ENCODE measurements around the gene ZBTB8A. TPM values are rescaled to one million over a fixed set of nuclear protein-coding genes. Genes with fewer than 3 reads are reported as not detected.
"Not testable (repeated sequence)": the region's sequence is repeated elsewhere in the genome, so short reads cannot be mapped to it uniquely, and the experiment has no call there.

ZBTB8A gene
- total RNA-seq, 1 experiment from 2014 or later = 6.2 TPM

DNA sequence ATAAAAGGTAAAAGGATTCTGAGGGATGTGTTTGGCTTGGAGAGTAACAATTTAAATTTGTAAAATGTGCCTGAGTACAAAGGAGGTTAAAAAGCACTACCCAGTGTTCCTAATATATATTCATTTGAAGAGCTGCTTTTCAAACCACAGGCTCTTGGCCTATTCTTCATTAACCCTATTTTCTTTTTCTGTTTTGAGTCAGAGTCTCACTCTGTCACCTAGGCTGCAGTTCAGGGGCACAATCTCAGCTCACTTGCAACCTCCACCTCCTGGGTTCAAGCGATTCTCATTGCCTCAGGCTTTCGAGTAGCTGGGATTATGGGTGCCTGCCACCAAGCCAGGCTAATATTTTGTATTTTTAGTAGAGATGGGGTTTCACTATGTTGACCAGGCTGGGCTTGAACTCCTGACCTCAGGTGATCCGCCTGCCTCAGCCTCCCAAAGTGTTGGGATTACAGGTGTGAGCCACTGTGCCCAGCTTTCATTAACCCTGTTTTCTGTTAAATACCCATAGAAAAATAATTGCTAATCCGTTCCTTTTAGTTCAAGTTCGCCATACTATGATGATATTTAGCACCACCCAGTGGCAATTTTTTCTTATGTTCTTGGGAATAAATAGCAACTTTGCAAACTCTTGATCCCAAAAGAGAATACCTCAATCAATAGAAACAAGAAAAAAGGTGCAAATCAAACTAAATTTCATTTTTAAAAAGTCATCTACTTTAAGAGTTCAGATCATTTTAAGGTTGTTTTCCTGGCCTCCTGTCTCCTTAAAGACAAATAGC is 80.7 kb downstream of the ZBTB8A start:
- DNase-seq (ENCODE audit: low read depth) = no peak

DNA sequence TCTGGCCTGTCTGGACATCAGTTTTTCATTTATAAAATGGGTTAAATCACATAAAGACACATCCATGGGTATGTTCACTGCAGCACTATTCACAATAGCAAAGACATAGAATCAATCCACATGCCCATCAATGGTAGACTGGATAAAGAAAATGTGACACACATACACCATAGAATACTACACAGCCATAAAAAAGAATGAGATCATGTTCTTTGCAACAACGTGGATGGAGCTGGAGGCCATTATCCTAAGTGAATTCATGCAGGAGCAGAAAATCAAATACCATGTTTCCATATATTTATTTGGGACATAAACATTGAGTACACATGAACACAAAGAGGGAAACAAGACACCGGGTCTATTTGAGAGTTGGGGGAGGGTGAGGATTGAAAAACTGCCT is 83.0 kb downstream of the ZBTB8A start:
- no peak for DNase-seq (ENCODE audit: low read depth)

DNA sequence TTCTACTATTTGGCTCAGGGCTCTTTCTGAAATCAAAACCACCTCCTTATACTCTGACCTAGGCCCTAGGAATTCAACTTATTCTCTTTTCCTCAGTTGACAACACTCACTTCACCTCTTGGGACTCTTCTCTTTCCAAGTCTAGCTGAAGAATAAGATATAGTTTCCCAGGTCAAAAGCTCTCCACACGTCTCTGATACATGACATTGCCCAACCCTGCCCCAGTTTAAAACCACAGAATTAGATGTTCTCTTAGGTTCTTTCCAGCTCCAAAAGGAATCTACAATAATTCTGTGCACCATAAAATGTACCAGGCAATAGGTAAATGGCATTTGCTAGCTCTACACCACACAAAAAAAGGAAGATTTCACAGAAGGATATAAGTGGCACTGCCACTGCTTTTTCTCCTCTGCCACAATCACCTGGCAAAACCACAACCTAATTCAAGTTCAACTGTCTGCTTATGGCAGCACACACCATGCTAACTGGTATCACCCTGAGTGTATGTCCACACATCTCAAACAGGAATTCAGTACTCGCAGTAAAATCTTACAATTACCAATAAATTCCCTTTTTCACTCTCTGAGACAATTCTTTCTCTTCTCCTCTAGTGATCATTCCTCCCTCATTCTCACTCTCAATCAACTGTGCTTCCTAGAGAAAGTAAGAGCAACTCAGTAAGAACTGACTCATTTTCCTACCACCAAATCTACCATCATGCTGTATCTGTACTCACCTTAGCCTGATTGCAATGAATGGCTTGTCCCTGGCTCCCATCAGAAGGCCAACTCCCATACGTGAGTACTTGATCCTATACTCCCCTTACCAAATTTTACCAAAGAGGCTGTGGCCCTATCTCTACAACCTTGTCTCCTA is 83.8 kb downstream of the ZBTB8A start:
- DNase-seq (ENCODE audit: low read depth) = no peak

DNA sequence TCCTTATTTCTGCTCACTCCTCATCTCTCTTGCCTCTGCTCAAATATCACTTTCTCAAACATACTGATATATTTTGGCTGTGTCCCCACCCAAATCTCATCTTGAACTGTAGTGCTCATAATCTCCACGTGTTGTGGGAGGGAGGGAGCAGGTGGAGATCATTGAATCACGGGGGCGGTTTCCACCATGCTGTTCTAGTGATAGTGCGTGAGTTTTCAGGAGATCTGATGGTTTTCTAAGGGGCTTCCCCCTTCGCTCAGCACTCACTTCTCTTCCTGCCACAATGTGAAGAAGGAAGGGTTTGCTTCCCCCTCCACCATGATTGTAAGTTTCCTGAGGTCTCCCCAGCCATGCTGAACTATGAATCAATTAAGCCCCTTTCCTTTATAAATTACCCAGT is 84.5 kb downstream of the ZBTB8A start:
- no peak for DNase-seq (ENCODE audit: low read depth)

DNA sequence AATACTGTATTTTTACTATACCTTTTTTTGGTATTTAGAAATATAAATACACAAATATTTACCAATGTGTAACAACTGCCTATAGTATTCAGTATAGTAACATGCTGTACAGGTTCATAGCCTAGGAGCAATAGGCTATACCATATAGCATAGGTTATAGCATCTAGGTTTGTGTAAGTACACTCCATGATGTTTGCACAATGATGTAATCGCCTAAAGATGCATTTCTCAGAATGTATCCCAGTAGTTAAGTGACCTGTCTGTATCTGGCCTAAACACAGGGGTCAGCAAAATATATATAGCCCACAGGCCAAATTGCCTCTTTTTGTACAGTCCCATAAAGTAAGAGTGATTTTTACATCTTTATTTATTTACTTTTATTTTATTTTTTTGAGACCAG is 86.9 kb downstream of the ZBTB8A start:
- DNase-seq (ENCODE audit: low read depth) = no peak

DNA sequence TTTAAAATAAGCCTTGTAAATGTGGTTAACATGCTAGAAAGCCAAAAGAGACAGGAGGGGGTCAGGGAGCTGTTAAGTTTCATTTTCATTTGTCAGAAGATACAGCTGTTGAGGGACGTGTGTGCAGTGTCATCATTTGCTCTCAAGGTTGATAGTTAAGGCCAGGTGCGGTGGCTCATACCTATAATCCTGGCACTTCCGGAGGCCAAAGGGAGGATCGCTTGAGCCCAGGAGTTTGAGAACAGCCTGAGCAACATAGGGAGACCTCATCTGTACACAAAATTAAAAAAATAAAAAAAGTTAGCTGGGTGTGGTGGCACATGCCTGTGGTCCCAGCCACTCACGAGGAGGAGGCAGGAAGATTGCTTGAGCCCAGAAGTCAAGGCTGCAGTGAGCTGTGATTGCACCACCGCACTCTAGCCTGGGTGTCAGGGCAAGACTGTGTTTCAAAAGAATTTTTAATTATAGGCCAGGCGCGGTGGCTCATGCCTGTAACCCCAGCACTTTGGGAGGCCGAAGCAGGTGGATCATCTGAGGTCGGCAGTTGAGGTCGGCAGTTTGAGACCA is 88.5 kb downstream of the ZBTB8A start:
- no peak for DNase-seq (ENCODE audit: low read depth)

DNA sequence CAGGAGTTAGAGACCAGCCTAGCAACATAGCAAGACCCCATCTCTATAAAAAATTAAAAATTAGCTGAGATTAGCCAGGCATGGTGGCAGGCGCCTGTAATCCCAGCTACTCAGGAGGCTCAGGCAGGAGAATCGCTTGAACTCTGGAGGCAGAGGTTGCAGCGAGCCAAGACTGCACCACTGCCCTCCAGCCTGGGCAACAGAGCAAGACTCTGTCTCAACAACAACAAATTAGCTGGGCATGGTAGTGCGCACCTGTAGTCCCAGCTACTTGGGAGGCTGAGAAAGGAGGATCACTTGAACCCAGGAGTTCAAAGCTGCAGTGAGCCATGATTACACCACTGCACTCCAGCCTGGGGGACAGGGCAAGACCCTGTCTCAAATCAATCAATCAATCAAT is 90.9 kb downstream of the ZBTB8A start:
- not testable (repeated sequence) for DNase-seq (ENCODE audit: low read depth)

DNA sequence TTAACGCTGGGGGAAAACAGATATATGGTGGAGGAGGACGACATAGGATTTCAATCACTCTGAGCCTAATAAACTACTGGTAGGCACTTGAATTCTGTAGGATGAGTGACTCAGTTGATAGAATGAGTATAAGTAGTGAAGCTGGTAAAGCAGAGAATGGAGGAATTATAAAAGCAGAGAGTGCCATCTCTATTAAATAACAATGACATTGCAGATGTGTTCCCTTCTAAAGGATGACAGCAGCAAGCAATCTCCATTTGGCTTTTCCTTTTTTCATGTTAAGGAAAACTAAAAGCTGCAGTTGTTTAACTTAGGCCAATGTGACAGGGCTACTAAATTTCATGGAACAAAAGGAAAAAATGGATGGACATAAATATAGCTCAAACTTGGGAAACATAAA is 93.6 kb downstream of the ZBTB8A start:
- DNase-seq (ENCODE audit: low read depth) = no peak

DNA sequence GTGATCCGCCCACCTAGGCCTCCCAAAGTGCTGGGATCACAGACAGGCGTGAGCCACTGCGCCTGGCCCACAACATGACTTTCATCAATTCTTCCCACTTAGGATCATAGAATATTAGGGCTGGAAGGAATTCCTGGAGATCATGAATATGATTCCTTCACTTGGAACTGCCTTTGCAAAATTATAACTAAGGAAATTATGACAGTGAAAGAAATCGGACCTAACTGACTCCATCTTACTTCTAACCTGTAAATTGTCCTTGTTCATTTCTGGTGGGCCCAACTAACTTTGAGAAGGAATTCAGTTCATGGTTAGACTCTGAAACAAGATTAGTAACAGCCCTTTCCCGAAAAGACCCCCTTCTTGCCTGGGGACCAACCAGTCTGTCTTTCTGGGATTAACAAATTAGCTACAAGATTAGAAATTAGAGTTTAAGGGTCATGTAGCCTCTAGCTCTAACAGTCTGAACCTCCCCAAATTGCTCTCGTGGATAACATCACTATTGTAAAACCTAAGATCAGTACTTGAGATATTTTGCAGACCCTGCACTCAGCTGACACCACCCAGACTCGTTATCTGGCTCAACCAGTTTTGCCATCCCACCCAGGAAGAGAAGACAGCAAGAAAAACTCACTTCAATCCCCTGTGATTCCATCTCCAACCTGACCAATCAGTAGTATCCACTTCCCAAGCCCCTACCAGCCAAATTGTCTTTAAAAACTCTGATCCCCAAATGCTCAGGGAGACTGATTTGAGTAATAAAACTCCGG is 96.5 kb downstream of the ZBTB8A start:
- DNase-seq (ENCODE audit: low read depth) = no peak

DNA sequence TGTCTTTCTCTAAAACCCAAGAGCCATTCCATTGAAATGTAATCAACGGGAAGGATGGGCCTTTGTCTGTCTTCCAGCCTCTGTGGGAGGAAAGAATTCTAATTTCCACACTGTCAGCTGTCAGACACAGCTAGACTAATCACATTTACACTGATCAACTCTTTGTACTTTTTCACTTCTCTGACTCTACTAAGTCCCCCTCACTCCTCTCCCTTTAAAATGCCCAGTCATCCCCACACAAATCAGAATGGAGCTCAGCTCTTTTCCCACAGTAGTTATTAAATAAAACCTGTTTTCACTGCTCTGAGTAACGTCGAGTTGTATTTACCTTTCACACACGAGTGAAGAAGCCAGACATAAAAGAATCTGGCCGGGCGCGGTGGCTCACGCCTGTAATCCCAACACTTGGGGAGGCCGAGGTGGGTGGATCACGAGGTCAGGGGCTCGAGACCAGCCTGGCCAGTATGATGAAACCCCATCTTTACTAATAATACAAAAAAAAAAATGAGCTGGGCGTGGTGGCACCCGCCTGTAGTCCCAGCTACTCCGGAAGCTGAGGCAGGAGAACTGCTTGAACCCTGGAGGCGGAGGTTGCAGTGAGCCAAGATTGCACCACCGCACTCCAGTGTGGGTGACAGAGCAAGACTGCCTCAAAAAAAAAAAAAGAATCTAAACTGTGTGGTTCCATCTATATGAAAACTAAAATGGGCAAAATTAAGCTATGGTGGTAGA is 97.9 kb downstream of the ZBTB8A start:
- DNase-seq (ENCODE audit: low read depth) = no peak

DNA sequence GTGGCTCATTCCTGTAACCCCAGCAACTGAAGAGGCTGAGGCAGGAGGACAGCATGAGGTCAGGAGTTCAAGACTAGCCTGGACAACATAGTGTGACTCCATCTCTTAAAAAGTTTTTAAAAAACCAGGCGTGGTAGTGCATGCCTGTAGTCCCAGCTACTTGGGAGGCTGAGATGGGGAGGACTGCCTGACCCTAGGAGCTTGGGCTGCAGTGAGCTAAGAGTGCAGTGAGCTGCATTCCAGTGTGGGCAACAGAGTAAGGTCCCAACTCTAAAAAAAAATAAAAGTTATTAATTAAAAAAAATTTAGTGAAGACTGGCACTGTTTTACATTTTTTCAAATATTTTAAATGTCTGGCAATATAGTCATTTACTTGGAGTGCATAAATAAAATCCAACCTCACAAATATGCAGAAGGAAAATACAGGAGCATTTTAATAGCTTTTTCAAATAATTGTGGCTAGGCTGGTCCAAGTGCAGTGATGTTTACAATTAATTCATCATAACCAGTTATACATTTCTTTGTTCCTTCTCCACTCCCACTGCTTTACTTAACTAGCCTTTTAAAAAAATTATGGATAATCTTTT is 100.4 kb downstream of the ZBTB8A start:
- DNase-seq (ENCODE audit: low read depth) = no peak

DNA sequence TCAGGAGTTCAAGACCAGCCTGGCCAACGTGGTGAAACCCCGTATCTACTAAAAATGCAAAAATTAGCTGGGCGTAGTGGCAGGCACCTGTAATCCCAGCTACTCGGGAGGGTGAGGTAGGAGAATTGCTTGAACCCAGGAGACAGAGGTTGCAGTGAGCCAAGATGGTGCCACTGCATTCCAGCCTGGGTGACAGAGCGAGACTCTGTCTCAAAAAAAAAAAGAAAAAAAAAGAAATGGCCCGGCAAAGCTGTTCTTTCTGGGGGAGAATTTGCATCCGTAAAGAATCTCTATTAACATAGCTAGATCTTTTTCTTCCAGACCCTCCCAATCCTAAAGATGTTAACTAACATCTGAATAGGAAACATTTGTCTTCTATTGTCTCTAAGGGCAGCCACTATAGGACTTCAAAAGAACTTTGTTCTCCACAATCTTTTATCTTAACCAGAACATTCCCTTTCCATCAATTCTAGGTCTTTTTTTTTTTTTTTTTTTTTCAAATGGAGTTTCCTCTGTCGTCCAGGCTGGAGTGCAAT is 103.1 kb downstream of the ZBTB8A start:
- not testable (repeated sequence) for DNase-seq (ENCODE audit: low read depth)

DNA sequence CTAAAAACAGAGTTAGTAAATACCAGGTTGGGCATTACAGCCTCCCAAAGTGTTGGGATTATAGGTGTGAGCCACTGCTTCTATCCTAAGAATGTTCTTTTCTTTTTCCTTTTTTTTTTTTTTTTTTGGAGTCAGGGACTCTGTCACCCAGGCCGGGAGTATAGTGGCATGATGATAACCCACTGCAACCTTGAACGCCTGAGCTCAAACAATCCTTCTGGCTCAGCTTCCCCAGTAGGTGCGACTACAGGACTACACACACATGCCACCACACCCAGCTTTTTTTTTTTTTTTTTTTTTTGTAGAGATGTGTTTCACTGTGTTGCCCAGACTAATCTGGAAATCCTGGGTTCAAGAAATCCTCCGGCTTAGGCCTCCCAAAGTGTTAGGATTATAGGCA is 105.2 kb downstream of the ZBTB8A start:
- no peak for DNase-seq (ENCODE audit: low read depth)

DNA sequence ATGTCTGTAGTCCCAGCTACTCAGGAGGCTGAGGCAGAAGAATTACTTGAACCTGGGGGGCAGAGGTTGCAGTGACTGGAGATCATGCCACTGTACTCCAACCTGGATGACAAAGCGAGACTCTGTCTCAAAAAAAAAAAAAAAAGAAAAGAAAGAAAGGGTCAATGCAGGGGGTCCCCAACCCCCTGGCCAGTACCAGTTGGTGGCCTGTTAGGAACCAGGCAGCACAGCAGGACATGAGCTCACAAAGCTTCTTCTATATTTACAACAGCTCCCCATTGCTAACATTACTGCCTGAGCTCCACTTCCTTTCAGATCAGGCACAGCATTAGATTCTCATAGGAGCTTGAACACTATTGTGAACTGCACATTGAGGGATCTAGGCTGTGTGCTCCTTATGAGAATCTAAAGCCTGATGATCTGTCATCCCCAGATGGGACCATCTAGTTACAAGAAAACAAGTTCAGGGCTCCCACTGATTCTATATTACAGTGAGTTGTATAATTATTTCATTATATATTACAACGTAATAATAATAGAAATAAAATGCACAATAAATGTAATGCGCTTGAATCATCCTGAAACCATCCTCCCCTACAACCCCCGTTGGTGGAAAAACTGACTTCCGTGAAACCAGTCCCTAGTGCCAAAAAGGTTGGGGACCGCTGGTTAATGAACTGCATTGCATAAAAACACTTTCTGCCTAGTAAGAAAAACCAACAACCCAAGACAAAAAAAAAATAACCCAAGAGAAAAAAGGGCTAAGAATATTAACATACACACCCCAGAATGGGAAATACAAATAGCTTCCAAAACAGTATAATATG is 108.3 kb downstream of the ZBTB8A start:
- no peak for DNase-seq (ENCODE audit: low read depth)

DNA sequence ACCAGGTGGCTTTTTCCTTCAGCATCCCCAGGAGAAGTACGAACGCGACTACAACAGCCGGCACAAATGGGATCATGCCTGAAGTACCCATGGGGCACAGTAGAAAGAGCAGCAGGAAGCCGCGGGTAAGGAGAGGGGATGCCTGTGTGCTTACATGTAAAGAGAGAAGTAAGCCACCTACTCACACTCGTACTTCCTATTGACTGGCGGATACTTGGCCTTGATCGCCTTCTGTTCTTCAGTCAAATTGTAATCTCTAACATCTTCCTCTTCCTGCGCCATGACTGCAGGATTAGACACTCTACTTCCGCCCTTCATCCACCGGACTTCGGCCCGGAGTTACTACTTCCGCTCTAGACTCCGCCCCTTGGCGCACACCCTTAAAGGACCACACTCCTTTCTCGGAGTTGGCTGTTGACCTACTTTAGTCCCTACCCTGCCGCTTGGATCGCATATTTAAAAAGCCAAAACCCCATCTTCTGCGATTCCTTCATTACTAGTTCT is 111.1 kb downstream of the ZBTB8A start, which contains the start of gene ZBTB8OS:
Gene ZBTB8OS, minus strand, starts transcription at position 303 of the 504 bp plus-strand sequence. Its CDS starts 21 bp downstream, at position 282.
- peak; percentile 95 for DNase-seq (ENCODE audit: low read depth)

DNA sequence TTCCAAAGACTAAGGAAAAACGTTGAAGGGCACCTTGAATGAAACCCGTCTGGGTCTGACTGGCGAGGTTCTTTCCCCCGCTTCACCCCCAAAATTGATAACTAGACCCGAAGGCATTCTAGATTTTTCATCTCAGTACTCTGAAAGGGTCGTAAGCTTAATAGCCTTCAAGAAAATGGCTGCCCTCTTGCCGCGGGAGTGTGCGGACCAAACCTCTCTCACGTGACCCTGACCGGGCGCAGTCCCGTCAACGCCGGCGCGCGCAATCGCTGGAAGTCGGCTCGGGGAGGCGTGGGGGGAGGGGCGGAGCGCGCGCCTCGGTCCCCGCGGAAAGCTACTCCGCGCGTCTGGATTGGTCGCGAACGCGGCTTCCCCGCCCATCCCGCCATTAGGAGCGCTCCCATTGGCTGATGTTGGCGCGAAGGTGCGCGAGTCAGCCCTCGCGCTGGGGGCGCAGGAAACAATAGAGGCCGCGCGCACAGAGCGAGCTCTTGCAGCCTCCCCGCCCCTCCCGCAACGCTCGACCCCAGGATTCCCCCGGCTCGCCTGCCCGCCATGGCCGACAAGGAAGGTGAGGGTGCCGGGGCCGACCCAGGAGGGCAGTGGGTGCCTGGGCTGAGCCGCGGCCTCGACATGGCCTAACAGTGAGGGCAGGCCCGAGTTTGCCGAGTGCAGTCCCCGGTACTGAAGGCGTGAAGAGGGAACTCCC is 111.7 kb downstream of the ZBTB8A start, which contains the start of gene RBBP4:
Gene RBBP4, plus strand, starts transcription at position 457 of the 709 bp plus-strand sequence. Its CDS starts 99 bp downstream, at position 556.
- DNase-seq (ENCODE audit: low read depth) = peak; percentile 99

DNA sequence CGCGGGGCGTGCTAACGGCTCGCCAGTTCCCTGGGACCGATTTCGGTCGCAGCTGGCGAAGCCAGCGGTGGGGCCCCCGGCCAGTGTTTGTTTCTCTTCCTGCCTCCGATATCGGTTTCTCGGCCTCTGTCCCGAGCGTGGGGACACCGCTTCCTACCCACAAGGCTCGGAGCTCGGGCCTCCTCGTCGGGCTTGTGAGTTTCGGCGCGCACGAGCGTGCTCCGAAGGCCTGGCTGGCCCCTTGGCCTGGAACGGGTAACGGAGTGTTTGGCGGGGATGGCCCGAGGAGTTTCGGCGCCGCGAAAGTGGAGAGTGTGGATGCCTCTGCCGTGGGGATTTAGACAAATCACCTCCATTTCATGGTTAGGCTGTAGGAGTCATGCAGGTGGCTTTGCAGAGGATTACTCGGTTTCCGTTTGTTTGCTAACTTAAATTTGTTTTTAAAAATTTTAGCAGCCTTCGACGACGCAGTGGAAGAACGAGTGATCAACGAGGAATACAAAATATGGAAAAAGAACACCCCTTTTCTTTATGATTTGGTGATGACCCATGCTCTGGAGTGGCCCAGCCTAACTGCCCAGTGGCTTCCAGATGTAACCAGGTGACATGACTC is 112.3 kb downstream of the ZBTB8A start:
- no peak for DNase-seq (ENCODE audit: low read depth)

Data from Daoy (cell line).